OCI-LY3 (cell line): ENCODE measurements around the gene PLA2G4C.

Experiments used
- H2AFZ ChIP-seq: fragments of 200-600, 300-600 bp; shearing (Covaris generic); 2 replicates; pipeline ENCODE4 v1.6.0; 2014; ENCODE audit warnings: antibody characterized with exemption, low read depth, low read length
- H3K27ac ChIP-seq: fragments of 200-600, 300-600 bp; sonication (generic); 2 replicates; pipeline ENCODE4 v1.5.1; 2014; ENCODE audit warnings: mild to moderate bottlenecking, low read length, moderate library complexity, mixed read lengths
- H3K27me3 ChIP-seq: fragments of 200-600, 300-600 bp; sonication (generic); 2 replicates; pipeline ENCODE4 v1.6.1; 2014; ENCODE audit warnings: low read depth, low read length, mixed read lengths
- H3K36me3 ChIP-seq: fragments of 200-600, 300-600 bp; sonication (generic); replicated peaks from 2 replicates; pipeline ENCODE3; 2014; ENCODE audit warnings: low read depth, low read length, mixed read lengths
- H3K4me1 ChIP-seq: fragments of 300-600, 200-600 bp; sonication (generic); 2 replicates; pipeline ENCODE4 v1.6.1; 2014; ENCODE audit warnings: low read length, mixed read lengths
- H3K4me2 ChIP-seq: fragments of 200-600, 300-600 bp; sonication (generic); 2 replicates; pipeline ENCODE4 v1.6.1; 2014; ENCODE audit warnings: low read length, mixed read lengths
- H3K4me3 ChIP-seq: fragments of 300-600, 200-600 bp; sonication (generic); 2 replicates; pipeline ENCODE4 v1.5.1; 2014; ENCODE audit warnings: antibody characterized with exemption, mild to moderate bottlenecking, low read length, moderate library complexity
- H3K79me2 ChIP-seq: fragments of 300-600, 200-600 bp; shearing (Covaris generic); 2 replicates; pipeline ENCODE4 v1.6.1; 2014; ENCODE audit warnings: mild to moderate bottlenecking, low read length, mixed read lengths
- H3K9ac ChIP-seq: fragments of 300-600, 200-600 bp; shearing (Covaris generic); 2 replicates; pipeline ENCODE4 v1.6.0; 2014; ENCODE audit warnings: mild to moderate bottlenecking, low read length, moderate library complexity
- H3K9me3 ChIP-seq: fragments of 200-600, 300-600 bp; shearing (Covaris generic); 2 replicates; pipeline ENCODE4 v1.6.1; 2014; ENCODE audit warnings: low read length, mixed read lengths; ENCODE audit not compliant: insufficient read depth
- H4K20me1 ChIP-seq: fragments of 200-600, 300-600 bp; sonication (generic); 2 replicates; pipeline ENCODE4 v1.6.1; 2016; ENCODE audit warnings: low read length, mixed read lengths; ENCODE audit not compliant: insufficient read depth
- EZH2phosphoT487 ChIP-seq: fragments of 200-600 bp; shearing (Covaris generic); IDR thresholded peaks from 2 replicates; pipeline ENCODE4 v1.6.1; 2018; ENCODE audit warnings: antibody characterized with exemption, mixed run types, low read depth
- TF ChIP-seq, protein P1 (sequence below): fragments of 200-600, 300-600 bp; sonication (generic); IDR thresholded peaks from 2 replicates; pipeline ENCODE4 v1.5.1; 2014; ENCODE audit warnings: antibody characterized with exemption, low read length, low read depth

The PLA2G4C gene

DNA sequence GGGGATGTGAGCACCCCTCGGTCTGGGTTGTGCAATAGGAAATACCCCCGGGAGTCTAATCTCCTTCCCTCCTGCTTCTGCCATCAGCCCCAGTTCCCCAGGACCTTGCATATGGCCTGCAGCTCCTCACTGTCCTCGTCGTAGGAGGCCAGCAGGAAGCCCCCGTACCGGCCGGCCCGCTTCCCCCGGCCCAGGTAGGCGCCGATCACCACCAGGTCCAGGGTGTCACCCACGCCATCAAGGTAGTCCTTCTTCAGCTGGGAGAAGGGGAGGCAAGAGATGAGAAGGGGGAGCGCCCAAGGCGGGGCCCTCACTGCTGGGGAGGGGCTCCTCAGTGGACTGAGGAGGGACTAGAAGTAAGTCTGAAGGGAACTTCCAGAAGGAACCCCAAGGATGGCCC, 10.4 kb upstream of the PLA2G4C start:
- Histone ChIP-seq H3K79me2 (no peaks in the 10 kb centered on the region), H3K36me3 (peaks cover 58% of the 10 kb centered on the region), H3K4me1 (peaks cover 18% of the 10 kb centered on the region), H3K27me3 (no peaks in the 10 kb centered on the region), H3K4me2 (no peak overlapping the region), H2AFZ (no peak overlapping the region), H3K4me3 (no peak overlapping the region), H3K9me3 (no peaks in the 10 kb centered on the region), H3K27ac (no peak overlapping the region), H4K20me1 (no peaks in the 10 kb centered on the region), H3K9ac (no peak overlapping the region)
- TF ChIP-seq EZH2phosphoT487 = no peak
- TF ChIP-seq, protein P1, sequence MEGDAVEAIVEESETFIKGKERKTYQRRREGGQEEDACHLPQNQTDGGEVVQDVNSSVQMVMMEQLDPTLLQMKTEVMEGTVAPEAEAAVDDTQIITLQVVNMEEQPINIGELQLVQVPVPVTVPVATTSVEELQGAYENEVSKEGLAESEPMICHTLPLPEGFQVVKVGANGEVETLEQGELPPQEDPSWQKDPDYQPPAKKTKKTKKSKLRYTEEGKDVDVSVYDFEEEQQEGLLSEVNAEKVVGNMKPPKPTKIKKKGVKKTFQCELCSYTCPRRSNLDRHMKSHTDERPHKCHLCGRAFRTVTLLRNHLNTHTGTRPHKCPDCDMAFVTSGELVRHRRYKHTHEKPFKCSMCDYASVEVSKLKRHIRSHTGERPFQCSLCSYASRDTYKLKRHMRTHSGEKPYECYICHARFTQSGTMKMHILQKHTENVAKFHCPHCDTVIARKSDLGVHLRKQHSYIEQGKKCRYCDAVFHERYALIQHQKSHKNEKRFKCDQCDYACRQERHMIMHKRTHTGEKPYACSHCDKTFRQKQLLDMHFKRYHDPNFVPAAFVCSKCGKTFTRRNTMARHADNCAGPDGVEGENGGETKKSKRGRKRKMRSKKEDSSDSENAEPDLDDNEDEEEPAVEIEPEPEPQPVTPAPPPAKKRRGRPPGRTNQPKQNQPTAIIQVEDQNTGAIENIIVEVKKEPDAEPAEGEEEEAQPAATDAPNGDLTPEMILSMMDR = no peak

DNA sequence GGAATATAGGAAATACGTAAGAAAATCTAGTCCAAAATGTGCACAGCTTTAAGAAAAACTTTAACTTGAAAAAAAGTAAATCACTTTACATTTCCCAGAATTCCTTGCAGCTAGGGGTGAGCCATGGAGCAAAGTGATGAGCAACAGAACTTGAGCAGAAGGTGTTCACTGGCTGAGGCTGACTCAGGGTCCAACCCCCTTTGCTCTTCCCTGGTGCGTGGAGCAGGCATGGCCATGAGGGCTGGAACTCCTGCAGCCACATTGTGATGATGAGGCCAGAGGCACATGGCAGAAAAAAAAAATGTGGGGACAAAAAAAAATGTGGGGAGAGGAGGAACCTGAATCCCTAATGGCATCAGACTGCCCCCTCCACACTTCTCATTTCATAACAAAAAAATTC, 9.9 kb upstream of the PLA2G4C start:
- Histone ChIP-seq H3K27ac (no peak overlapping the region), H3K4me2 (no peak overlapping the region), H3K4me3 (no peak overlapping the region), H3K36me3 (peaks cover 56% of the 10 kb centered on the region), H3K9me3 (no peaks in the 10 kb centered on the region), H3K79me2 (no peaks in the 10 kb centered on the region), H3K27me3 (no peaks in the 10 kb centered on the region), H3K9ac (no peak overlapping the region), H3K4me1 (peaks cover 18% of the 10 kb centered on the region), H4K20me1 (no peaks in the 10 kb centered on the region), H2AFZ (no peak overlapping the region)
- no peak for TF ChIP-seq EZH2phosphoT487
- TF ChIP-seq, protein P1 = no peak

DNA sequence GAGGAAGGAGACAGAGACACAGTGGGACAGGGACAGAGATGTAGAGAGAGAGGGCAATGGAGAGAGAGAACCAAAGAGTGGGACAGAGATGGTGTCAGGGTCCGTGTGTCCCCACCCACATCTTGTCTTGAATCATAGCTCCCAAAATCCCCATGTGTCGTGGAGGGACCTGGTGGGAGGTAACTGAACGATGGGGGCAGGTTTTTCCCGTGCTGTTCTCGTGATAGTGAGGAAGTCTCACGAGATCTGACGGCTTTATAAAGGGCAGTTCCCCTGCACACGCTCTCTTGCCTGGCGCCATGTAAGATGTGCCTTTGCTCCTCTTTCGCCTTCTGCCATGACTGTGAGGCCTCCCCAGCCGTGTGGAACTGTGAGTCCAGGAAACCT, 7.5 kb upstream of the PLA2G4C start:
- H2AFZ ChIP-seq = no peak overlapping the region
- H3K9ac ChIP-seq = no peak overlapping the region
- H3K4me2 ChIP-seq = no peak overlapping the region
- H3K9me3 ChIP-seq = no peaks in the 10 kb centered on the region
- peaks cover 50% of the 10 kb centered on the region for H3K36me3 ChIP-seq
- H3K79me2 ChIP-seq = no peaks in the 10 kb centered on the region
- H3K4me1 ChIP-seq = peaks cover 18% of the 10 kb centered on the region
- TF ChIP-seq EZH2phosphoT487 = no peak
- TF ChIP-seq, protein P1 = no peak
- H3K4me3 ChIP-seq = no peak overlapping the region
- H4K20me1 ChIP-seq = no peaks in the 10 kb centered on the region
- no peaks in the 10 kb centered on the region for H3K27me3 ChIP-seq
- H3K27ac ChIP-seq = no peak overlapping the region

DNA sequence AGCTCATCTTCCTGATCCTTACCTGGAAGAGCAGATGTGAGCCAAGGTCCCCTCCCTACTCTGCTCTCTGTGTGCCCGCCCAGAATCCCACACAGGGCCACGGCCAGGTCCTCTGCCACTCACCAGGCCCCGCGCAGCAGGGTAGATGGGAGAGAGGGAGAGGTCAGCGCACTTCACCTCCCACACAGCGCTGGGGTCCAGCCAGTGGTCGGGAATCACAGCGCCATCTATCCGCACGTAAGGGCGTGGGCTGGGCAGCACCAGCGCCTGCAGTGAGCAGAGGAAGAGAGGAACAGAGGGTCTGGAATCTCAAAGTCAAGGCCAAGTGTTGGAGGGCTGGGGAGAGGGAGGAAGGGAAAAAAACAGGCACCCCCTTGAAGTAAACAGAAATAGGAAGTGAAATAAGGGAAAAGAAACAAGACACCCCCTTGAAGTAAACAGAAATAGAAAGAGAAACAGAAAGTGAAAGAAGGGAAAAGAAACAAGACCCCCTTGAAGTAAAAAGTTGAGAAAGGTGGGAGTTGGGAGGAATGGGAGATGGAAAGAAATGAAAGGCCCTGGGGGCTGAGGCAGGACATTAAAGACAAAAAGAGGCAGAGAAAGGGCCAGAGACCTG, 7.0 kb upstream of the PLA2G4C start:
- Histone ChIP-seq H3K27me3 (no peaks in the 10 kb centered on the region), H3K79me2 (no peaks in the 10 kb centered on the region), H2AFZ (no peak overlapping the region), H3K27ac (no peak overlapping the region), H3K9ac (no peak overlapping the region), H3K4me2 (no peak overlapping the region), H3K4me1 (peaks cover 16% of the 10 kb centered on the region), H3K4me3 (no peak overlapping the region), H3K36me3 (peaks cover 47% of the 10 kb centered on the region), H4K20me1 (no peaks in the 10 kb centered on the region), H3K9me3 (no peaks in the 10 kb centered on the region)
- TF ChIP-seq, protein P1 = peak; percentile 20; the same call in 1 of the 2 replicates
- no peak for TF ChIP-seq EZH2phosphoT487
